Bronchial epithelial cell (primary cell): Measurements from ENCODE around the gene NFE2L1. TPM values are rescaled to one million over a fixed set of nuclear protein-coding genes. Genes with fewer than 3 reads are reported as not detected.

Experiments
- DNase-seq: peaks from one replicate; pipeline ENCODE4 v3.0.0-alpha.2; 2010; ENCODE audit warnings: low read depth
- FAIRE-seq: peaks from 2 replicates; lab custom pipeline; 2011; peaks lifted over from hg19 to GRCh38; lab: Jason Lieb, UNC
- H3K27me3 ChIP-seq: 2 replicates; pipeline ENCODE4 v1.5.1; 2011; ENCODE audit warnings: low read length; ENCODE audit not compliant: control insufficient read depth, insufficient read depth
- H3K36me3 ChIP-seq: 2 replicates; pipeline ENCODE4 v1.5.1; 2011; ENCODE audit warnings: low read length; ENCODE audit not compliant: control insufficient read depth, insufficient read depth
- H3K4me3 ChIP-seq: 2 replicates; pipeline ENCODE4 v1.5.1; 2011; ENCODE audit warnings: mild to moderate bottlenecking, low read depth, low read length, control low read depth
- total RNA-seq: library from RNA; depleted of rRNA; stranded (reverse); fragments of >200 nt; gene quantifications from 2 replicates; pipeline ENCODE4 v1.2.1, GENCODE V29; 2014
- TF ChIP-seq, protein P1 (sequence below): IDR thresholded peaks from 2 replicates; pipeline ENCODE4 v1.5.1; 2011; ENCODE audit warnings: mild to moderate bottlenecking, moderate library complexity, low read length, control low read depth, inconsistent platforms; ENCODE audit not compliant: insufficient read depth, severe bottlenecking

Gene NFE2L1
- total RNA-seq, 1 donor from 2014 or later: 84.2 TPM

- TF ChIP-seq, protein P1, sequence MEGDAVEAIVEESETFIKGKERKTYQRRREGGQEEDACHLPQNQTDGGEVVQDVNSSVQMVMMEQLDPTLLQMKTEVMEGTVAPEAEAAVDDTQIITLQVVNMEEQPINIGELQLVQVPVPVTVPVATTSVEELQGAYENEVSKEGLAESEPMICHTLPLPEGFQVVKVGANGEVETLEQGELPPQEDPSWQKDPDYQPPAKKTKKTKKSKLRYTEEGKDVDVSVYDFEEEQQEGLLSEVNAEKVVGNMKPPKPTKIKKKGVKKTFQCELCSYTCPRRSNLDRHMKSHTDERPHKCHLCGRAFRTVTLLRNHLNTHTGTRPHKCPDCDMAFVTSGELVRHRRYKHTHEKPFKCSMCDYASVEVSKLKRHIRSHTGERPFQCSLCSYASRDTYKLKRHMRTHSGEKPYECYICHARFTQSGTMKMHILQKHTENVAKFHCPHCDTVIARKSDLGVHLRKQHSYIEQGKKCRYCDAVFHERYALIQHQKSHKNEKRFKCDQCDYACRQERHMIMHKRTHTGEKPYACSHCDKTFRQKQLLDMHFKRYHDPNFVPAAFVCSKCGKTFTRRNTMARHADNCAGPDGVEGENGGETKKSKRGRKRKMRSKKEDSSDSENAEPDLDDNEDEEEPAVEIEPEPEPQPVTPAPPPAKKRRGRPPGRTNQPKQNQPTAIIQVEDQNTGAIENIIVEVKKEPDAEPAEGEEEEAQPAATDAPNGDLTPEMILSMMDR: no peak
- no peak for DNase-seq
- FAIRE-seq: no peak
- no peaks in the 10 kb centered on the region for H3K36me3 ChIP-seq
- no peaks in the 10 kb centered on the region for H3K27me3 ChIP-seq
- no peak overlapping the region for H3K4me3 ChIP-seq
These were observed 54.0 kb downstream of the NFE2L1 start for GRCh38 chr17:48102043-48102750.

DNA sequence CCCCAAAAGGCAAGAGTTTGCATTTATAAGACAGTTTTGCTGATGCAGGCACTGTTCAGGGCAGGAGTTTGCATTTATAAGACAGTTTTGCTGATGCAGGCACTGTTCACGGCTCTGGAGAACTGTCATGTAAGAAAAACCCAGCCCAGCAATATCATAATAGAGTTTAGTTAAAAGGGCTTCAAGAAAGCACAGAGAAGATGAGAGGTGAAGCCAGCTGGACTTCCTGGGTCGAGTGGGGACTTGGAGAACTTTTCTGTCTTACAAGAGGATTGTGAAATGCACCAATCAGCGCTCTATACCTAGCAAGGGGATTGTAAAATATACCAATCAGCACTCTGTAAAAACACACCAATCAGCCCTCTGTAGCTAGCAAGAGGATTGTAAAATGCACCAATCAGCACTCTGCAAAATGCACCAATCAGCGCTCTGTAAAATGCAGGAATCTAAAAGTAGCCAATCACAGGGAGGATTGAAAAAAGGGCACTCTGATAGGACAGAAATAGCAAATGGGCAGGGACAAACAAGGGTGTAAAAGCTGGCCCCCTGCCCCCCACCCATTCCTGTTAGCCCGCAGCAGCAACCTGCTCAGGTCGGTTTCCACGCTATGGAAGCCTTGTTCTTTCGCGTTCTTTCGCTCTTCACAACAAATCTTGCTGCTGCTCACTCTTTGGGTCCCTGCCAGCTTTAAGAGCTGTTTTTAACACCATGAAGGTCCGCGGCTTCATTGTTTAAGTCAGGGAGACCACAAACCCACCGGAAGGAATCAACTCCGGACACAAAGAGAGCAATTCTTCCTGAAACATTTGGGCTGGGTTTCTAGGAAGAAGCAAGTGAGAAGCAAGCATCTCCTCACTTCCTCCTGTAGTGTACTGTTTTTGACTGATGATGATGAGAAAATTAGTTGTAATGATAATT lies 54.9 kb downstream of the NFE2L1 start:
- DNase-seq (no peak), FAIRE-seq (no peak)
- TF ChIP-seq, protein P1: no peak
- Histone ChIP-seq H3K27me3 (no peaks in the 10 kb centered on the region), H3K4me3 (no peak overlapping the region), H3K36me3 (no peaks in the 10 kb centered on the region)

DNA sequence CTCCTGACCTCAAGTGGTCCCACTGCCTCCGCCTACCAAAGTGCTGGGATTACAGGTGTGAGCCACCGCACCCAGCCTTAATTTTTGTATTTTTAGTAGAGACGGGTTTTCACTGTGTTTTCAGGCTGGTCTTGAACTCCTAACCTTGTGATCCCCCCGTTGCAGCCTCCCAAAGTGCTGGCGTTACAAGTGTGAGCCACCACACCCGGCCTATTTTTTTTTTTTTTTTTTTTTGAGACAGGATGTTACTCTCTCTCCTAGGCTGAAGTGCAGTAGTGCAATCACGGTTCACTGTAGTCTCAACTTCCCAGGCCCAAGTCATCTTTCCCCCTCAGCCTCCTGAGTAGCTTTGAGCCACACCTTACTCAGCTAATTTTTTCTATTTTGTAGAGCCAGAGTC lies 56.3 kb downstream of the NFE2L1 start:
- TF ChIP-seq, protein P1: no peak
- no peaks in the 10 kb centered on the region for H3K36me3 ChIP-seq
- no peak for DNase-seq
- H3K27me3 ChIP-seq: no peaks in the 10 kb centered on the region
- no peak for FAIRE-seq
- H3K4me3 ChIP-seq: no peak overlapping the region

DNA sequence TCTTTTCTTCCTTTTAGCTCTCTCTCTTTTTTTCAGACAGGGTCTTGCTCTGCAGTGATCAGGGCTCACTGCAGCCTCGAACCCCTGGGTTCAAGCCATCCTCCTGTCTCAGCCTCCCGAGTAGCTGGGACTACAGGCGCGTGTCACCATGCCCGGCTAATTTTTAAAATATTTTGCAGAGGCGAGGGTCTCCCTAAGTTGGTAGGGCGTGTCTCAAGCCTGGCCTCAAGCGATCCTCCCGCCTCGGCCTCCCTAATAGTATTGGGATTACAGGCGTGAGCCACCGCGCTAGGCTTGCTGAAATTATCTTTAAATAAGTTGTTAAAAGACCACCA lies 58.6 kb downstream of the NFE2L1 start:
- H3K36me3 ChIP-seq: no peaks in the 10 kb centered on the region
- H3K27me3 ChIP-seq: no peaks in the 10 kb centered on the region
- FAIRE-seq (no peak), DNase-seq (no peak)
- peak overlapping the region; percentile 74 for H3K4me3 ChIP-seq
- TF ChIP-seq, protein P1: no peak

GRCh38 chr17:48107137-48108055 lies 59.2 kb downstream of the NFE2L1 start, which contains the start of gene SNX11:
TSS of gene SNX11 (plus strand) at chr17:48107766. CDS start at chr17:48112044, 4,278 bp downstream.
- peaks cover 2% of the 10 kb centered on the region for H3K36me3 ChIP-seq
- no peak for FAIRE-seq

More at GRCh38 chr17:48107137-48108055, 59.2 kb downstream of the NFE2L1 start, which contains the start of gene SNX11:
- TF ChIP-seq, protein P1: peak; percentile 10
- Histone ChIP-seq H3K4me3 (peak within 1 kb of the TSS; percentile 74), H3K27me3 (no peaks in the 10 kb centered on the region)
- peak; percentile 71 for DNase-seq
